HG03025 (cell line): ENCODE data around the gene DLEU7.

Experiments
- ATAC-seq: cut with Tn5 transposase; IDR thresholded peaks from one replicate; pipeline ENCODE4 v1.9.1; 2021; ENCODE audit warnings: mild to moderate bottlenecking, moderate library complexity; ENCODE audit not compliant: unreplicated experiment, low FRiP score

Gene DLEU7

GRCh38 chr13:50844084-50844875 is 788 bp upstream of the DLEU7 start:
- no peak for ATAC-seq

- no peak for ATAC-seq
These were observed 569 bp downstream of the DLEU7 start for GRCh38 chr13:50842990-50843256.

GRCh38 chr13:50842251-50842989 is 1.1 kb downstream of the DLEU7 start:
- ATAC-seq: no peak

- no peak for ATAC-seq
These were observed 1.7 kb downstream of the DLEU7 start for GRCh38 chr13:50841786-50842185.

- ATAC-seq: no peak
These were observed 3.2 kb downstream of the DLEU7 start for GRCh38 chr13:50840284-50840683.

GRCh38 chr13:50839828-50840227 is 3.7 kb downstream of the DLEU7 start:
- no peak for ATAC-seq

- no peak for ATAC-seq
These were observed 4.8 kb downstream of the DLEU7 start for GRCh38 chr13:50838701-50839100.

GRCh38 chr13:50838031-50838430 is 5.5 kb downstream of the DLEU7 start:
- ATAC-seq: no peak

GRCh38 chr13:50831512-50831911 is 12.0 kb downstream of the DLEU7 start:
- no peak for ATAC-seq

- ATAC-seq: no peak
These were observed 13.6 kb downstream of the DLEU7 start for GRCh38 chr13:50829896-50830295.

GRCh38 chr13:50829226-50829625 is 14.3 kb downstream of the DLEU7 start:
- ATAC-seq: no peak

GRCh38 chr13:50826035-50826434 is 17.5 kb downstream of the DLEU7 start:
- ATAC-seq: no peak

GRCh38 chr13:50812242-50812641 is 31.2 kb downstream of the DLEU7 start:
- no peak for ATAC-seq

- ATAC-seq: peak; percentile 92
These were observed 32.5 kb downstream of the DLEU7 start for GRCh38 chr13:50810998-50811397.

GRCh38 chr13:50810468-50810867 is 33.0 kb downstream of the DLEU7 start:
- ATAC-seq: no peak

- ATAC-seq: no peak
These were observed 34.1 kb downstream of the DLEU7 start for GRCh38 chr13:50809133-50810090.

- no peak for ATAC-seq
These were observed 37.7 kb downstream of the DLEU7 start for GRCh38 chr13:50805805-50806204.

GRCh38 chr13:50801087-50801931 is 42.2 kb downstream of the DLEU7 start:
- peak; percentile 87 for ATAC-seq

- no peak for ATAC-seq
These were observed 43.3 kb downstream of the DLEU7 start for GRCh38 chr13:50800091-50800739.

- no peak for ATAC-seq
These were observed 44.6 kb downstream of the DLEU7 start for GRCh38 chr13:50798923-50799322.
